ENCODE data around the gene PRKCB.

DNA sequence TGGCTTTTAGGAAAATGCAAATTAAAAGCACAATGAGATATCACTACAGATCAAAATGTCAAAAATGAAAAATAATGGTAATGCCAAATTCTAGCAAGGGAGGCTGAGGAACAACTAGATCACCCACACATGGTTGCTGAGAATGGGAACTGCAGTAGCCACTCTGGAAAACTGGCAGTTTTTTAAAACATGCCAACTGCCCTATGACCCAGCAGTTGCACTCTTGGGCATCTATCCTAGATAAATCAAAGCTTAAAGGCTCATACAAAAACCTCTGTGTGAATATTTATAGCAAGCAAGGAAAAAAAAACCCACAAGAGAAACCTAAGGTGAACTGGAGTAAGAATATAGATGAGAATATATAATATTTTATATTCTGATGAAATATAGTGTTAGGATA is 104.3 kb downstream of the PRKCB start:
- TF ChIP-seq, protein P1, sequence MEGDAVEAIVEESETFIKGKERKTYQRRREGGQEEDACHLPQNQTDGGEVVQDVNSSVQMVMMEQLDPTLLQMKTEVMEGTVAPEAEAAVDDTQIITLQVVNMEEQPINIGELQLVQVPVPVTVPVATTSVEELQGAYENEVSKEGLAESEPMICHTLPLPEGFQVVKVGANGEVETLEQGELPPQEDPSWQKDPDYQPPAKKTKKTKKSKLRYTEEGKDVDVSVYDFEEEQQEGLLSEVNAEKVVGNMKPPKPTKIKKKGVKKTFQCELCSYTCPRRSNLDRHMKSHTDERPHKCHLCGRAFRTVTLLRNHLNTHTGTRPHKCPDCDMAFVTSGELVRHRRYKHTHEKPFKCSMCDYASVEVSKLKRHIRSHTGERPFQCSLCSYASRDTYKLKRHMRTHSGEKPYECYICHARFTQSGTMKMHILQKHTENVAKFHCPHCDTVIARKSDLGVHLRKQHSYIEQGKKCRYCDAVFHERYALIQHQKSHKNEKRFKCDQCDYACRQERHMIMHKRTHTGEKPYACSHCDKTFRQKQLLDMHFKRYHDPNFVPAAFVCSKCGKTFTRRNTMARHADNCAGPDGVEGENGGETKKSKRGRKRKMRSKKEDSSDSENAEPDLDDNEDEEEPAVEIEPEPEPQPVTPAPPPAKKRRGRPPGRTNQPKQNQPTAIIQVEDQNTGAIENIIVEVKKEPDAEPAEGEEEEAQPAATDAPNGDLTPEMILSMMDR (conservative IDR thresholded peaks at IDR 0.05 in 1 of 2, IDR thresholded peaks at IDR 0.05 in 1 of 2; ENCODE audit: extremely low read depth in 1 of 2, insufficient read depth in 1 of 2, low read depth in 1 of 2, low read length in 2 of 2): no peak
- no peak for TF ChIP-seq EZH2 (IDR thresholded peaks at IDR 0.05; ENCODE audit: borderline replicate concordance, low read length)
